Activated T-cell treated with anti-CD3 and anti-CD28 coated beads for 48 hours (primary cell): ENCODE data around the gene INO80.

Experiments
- DNase-seq: peaks from one replicate; pipeline ENCODE4 v3.0.0-alpha.2; 2020; ENCODE audit warnings: low read depth

INO80 gene

GRCh38 chr15:40929660-40930429, 186.2 kb downstream of the INO80 start:
- DNase-seq, result no peak
